Ureter (tissue), 1 donor: ENCODE measurements around the gene TRAPPC6A. TPM values are rescaled to one million over a fixed set of nuclear protein-coding genes. Genes with fewer than 3 reads are reported as not detected.
A peak's percentile ranks its signal among the peaks of the same experiment; 100 is the strongest.
"Not testable (repeated sequence)": the region's sequence is repeated elsewhere in the genome, so short reads cannot be mapped to it uniquely, and the experiment has no call there.

Experiments used
- DNase-seq: peaks from one replicate; pipeline ENCODE4 v3.0.0-alpha.2; 2020; ENCODE audit warnings: low spot score
- total RNA-seq: library from RNA; stranded (reverse); gene quantifications from one replicate; pipeline ENCODE4 v1.2.4, GENCODE V29; 2023
- donor health status: DM: yes; HTN: yes; CAD: no.

TRAPPC6A gene
- total RNA-seq, 1 donor from 2014 or later, result 37.7 TPM

DNA sequence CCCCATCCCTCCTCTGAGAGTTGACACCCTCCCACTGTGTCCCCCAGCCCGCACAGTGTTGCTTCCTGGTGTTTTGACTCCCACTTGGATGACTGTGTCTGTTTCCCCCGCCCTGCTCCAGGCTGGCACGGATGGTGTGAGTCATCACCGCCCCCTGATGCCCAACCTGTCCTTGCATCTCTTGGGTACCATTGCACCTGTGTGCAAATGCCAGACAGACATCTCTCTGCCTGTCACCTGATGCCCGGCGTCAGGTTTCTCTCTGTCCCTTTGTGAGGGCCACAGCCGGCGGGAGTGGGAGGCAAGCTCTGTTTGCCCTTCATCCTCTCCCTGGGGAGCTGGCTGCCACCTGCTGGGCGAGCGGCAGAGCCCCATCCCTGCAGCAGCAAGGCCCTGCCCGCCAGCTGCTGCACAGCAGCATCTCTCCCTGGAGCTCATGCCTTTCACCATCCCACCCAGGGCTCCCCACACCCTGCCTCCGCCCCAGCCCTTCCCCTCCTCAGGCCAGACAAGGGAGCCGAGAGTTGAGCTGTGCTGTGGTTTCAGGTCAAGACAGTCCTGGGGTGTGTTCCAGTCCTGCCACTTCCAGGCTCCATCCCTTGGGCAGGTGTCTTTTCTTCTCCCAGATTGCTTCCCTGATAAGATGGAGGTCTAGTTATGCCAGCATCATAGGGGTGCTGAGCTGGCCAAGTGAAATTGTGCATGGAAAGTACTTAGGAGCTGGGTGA is 47.0 kb downstream of the TRAPPC6A start:
- no peak for DNase-seq

DNA sequence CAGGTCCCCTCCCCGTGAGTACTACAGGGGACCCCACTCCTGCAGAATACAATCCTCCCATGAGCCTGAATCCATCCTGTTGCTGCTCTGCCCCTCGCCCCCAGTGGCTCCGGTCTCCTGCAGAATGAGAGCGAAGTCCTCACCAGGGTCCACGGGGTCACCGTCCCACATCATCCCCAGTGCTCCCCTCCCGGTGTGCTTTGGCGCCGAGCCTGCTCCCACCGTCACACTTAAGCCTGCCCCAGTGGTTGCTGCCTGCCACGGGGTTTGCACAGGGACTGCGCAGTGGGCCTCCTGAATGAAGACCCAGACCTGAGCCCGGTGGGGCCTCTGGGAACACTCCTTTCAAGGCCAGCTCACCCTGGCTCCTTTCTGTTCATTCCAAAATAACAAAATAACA is 47.8 kb downstream of the TRAPPC6A start:
- DNase-seq, result no peak

DNA sequence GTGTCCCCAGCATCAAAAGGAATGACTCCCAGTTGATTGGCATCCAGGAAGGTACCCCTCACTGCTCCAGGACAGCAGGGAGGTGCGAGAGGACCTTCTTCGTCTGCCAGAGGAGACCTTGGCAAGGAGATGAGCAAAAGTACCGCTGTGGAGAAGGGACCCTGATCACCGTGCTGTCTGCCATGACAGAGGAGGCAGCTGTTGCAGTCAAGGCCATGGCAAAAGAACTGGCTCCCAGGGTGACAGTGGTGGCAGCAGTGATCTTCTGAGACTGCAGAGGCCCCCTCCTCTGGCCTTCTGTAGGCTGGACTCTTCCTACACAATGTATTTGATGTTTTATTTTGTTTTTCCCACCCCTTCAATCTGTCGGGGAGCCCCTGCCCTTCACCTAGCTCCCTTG is 49.2 kb downstream of the TRAPPC6A start:
- DNase-seq, result no peak

DNA sequence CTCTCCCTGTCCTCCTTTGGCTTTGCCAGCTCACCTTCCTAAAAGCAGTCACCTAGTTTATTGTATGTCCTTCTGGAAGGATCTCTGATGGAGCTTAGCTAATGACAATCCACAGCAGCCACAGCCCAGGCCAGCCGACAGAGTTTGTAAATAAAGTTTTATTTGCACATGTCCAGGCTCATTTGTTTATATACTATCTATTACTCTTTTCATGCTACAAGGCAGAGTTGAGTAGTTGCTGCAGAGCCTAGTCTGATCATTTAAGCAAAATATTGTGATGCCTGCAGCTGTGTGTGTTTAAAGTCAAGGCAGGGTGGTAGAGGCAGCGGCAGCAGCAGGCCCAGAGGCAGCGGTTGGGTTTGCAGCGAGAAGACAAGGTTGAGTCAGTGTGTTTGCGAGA is 49.9 kb downstream of the TRAPPC6A start:
- DNase-seq, result no peak

DNA sequence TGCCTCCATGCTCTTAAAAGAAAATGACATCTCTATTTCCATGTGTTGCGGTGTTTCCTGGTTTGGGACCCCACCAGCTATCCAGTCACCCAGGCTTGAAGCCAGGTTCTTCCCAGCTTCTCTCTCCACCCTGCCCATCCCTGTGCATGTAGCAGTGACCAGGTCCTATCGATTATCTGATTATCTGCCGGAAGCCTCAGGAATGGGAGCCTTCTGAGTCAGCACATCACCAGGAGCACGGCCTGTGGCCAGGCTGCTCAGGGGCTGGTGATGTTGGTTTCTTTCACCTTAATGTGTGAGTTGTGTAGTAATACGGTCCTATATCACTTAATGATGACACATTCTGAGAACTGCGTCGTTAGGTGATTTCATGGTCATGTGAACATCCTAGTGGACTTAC is 51.4 kb downstream of the TRAPPC6A start:
- no peak for DNase-seq

DNA sequence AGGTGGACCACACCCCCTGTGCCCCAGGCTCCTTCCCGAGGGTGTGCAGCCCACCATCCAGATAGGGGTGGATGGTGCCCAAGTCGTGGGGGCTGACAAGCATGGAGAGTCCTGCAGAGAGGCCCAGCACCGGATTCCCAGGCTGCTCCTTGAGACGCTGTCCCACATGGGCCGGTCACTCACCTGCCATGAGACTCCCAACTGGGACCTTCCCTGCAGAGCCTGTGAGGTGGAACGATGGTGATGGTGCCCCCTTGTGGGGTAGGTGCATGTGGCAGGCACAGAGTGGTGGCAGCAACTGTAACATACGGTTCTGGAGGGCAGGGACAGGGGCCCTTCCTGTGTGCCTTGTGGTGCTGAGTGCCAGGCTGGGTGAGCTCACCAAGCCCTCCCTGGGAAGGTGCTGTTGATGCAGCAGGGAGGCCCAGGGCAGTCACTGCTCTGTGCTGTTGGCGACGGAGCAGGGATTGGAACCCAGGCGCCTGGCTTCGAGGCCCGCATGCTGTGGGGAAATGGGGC is 52.0 kb downstream of the TRAPPC6A start:
- peak; percentile 75 for DNase-seq

DNA sequence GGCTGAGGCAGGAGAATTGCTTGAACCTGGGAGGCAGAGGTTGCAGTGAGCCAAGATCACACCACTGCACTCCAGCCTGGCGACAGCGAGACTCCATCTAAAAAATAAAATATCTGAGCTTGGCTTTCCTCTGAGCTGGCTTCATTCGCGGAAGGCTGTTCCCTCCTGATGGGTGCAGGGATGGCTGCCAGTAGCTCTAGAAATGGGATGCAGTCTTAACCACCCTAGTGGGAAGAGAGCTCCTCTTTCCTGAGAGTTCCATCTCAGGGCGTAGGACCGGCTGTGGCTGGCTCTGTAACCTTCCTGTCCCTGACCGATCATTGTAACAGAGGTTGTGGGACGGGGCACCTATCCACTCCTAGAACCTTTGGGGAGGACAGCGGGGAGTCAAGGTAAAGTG is 52.7 kb downstream of the TRAPPC6A start:
- no peak for DNase-seq

DNA sequence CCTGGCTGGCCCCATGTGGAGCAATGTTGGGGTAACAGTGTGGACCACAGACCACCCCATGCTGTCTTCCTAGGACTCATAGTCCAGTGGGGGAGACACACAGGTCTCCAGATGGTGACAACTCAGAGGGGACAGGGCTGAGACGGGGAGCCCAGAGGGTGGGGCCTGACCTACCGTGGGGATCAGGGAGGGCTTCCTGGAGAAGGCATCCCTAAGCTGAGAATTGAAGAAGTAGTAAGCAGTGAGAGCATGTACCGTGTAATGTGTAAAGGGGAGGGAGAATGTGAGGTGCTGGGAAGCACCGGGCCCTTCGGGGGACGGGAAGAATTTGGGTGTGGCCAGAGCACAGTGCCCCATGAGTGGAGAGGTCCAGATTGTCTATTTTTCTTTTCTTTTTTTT is 54.0 kb downstream of the TRAPPC6A start:
- DNase-seq, result no peak

DNA sequence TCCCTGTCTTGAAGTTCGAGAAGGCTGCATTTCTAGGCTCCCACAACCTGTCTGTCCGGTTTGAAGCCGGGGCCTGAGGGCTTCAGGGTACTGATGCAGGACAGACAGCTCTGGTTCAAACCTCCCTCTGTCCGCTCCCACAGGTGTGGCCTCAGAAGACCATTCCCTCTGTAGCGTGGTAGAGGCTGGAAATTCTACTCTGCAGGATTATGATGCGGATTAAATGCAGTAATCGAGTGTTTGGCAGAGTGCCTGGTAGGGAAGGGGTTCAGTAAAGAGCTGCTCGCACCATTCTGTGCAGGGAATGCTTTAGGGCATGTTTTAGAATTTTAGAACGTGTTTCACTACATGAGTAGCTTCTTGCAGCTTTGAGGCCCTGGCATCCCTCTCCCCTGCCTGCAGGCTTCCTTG is 54.6 kb downstream of the TRAPPC6A start:
- peak; percentile 75 for DNase-seq

DNA sequence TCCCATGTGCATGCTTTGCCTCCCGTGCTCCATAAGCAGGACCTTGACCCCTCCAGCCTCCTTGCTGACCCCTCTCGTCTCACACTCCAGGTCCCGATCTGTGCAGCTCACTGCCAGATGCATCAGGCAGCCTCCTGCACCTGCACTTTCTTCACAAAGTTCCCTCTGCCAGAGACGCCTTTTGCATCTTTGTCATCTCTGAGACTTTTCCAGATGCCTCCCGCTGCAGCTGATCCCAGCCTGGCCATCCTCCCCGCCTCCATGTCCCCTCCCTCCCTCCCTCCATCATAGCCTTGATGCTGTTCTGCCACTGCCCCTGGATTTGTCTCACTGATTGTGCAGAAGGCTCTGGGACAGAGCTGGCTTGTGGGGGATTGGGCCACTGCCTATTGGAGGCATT is 55.2 kb downstream of the TRAPPC6A start:
- no peak for DNase-seq

DNA sequence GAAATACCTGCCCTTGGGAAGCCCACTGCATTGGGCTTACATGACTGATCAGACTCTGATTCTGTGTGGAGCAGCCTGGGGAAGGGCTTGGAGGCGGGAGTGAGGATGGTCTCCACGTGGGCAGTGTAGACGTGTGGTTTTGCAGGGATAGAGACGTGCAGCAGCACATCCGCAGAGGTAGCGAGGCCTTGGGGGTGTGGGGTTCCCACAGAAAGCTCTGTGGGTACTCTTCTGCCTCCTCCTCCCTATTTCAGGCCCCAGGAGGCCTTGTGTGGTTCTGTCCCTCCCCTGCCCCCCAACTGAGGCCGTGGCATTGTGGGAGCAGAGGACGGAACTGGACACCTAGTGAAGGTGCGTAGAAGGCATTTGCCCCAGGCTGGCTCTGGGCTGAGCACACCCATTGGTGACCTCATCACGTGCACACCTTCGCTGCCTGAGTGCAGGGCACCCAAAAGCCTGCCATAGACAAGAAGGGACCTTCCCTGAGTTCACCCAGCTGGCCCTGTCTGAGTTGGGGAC is 56.2 kb downstream of the TRAPPC6A start:
- no peak for DNase-seq

DNA sequence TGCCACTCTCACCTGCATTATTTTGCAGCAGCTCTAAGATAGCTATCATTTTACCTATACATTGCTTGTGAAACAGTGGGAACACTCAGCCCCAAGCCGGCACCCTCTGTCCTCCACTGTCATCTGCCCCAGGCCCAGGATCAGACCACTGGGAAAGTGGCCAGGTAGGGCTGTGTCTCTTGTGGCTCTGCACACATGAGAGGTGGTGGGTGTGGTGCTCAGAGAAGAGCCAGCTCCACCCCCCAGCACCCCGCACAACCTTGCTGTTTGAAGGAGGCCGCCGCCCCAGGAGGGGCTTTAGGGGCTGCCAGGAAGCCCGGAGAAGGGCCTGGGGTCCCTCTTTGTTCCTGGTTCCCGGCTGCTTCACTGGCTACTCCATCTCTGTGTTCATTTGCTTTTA is 58.5 kb downstream of the TRAPPC6A start:
- DNase-seq, result no peak

DNA sequence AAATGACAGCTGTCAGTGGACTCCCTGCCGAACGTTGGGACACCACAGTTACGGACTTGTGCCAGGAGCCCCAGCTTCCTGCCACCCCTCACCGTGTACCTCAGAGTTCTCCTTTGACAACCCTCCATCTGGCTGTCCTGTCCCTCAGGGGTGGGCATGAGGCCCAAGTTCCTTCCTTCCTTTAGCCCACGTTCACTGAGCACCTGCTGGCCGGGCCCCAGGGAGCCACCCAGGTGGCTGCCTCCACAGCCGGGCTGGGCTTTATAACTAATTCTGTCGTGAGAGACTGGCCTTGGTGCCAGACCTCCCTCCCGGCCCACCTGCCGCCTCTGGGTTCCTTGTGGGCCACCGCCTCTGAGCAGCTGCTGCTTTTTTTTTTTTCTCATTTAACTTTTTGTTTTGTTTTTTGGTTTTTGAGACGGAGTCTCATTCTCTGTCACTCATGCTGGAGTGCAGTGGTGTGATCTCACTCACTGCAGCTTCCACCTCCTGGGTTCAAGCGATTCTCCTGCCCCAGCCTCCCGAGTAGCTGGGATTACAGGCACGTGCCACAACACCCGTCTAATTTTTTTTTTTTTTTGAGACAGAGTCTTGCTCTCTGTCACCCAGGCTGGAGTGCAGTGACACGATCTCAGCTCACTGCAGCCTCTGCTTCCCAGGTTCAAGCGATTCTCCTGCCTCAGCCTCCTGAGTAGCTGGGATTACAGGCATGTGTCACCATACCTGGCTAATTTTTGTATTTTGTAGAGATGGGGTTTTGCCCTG is 59.3 kb downstream of the TRAPPC6A start:
- not testable (repeated sequence) for DNase-seq

DNA sequence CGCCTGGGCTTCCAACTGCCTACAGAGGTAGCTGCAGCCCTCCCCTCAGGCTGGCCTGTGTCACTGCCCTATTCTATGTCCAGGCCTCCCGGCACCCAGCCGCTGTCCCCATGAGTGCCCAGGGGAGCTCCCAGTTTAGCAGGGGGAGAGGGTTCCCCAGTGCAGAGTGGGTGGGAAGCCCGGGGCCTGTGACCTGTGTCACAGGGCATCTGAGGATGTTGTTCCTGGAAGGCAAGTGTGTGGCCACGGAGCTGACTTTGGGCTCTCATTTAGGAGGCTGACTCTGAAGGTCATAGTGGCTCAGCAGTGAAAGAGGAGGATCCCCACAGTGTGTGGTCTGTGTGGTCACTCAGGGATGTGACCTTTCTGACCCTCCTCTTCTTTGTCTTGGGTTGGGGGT is 59.9 kb downstream of the TRAPPC6A start:
- DNase-seq, result no peak

DNA sequence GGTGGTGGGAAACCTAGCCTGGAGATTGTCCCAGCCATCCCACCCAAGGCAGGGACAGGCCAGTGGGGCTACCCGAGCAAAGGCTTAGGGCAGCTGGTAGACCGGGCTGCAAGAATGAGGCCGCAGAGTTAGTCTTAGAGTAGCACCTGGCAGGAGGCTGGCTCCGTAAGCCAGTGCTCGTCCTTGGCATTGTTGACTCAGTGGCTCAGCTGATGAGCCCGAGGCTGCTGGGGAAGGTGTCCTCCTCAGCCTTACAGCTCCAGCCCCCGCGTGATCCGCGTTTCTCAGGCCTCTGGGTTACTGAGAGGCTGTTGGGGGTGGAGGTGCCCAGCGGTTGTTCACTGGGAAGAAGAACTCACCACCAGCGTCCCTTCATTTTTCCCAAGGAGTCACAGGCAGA is 60.4 kb downstream of the TRAPPC6A start:
- no peak for DNase-seq

DNA sequence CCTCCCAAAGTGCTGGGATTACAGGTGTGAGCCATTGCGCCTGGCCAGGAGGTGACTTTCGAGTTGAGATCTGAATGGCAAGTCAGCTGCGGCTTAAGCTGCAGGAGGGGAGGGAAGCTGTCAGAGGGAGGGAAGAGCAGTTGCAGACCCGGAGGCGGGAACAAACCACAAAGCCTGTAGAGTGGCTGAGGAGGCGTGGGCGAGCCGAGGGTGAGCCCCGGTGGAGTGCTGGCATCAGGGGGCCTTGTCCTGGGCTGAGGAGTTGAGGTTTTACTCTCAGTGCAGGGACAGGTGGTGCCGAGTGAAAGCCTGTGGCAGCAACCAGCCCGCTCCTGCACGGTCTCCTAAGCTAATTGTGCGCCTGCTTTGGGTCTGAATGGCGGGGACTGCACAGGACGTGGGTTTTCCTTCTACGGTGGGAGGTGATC is 60.9 kb downstream of the TRAPPC6A start:
- DNase-seq, result no peak

DNA sequence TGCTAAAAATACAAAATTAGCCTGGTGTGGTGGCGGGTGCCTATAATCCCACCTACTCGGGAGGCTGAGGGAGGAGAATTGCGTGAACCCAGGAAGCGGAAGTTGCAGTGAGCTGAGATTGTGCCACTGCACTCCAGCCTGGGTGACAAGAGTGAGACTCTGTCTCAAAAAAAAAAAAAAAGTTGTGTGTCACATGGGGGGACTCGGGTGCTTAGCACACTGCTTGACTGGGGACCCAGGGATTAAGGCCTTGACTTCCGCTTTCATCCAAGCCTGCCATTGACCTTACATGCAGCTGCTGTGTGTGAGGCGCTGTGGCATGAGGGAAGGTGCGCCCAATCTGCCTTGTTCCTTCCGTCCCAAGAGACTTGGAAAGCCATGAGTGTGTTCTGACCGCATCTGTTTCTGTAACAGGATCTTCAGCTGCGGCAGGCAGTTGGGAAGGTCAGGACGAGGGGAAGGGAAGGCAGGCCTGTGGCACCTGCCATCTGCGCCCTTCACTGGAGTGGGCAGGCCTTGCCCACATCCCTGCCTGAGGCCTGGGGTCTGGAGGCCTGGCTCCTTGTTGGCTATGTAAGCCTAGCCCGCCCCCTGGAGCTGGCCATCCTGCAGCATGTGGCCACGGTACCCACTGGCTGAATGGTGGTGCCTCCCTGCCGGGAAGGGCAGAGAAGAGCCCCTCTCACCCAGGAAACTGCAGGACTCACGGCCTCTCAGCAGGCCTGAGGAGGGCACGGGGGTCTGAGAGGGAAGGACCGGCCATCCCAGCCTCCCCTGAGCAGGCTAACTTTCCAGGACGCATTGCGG is 62.0 kb downstream of the TRAPPC6A start:
- no peak for DNase-seq

DNA sequence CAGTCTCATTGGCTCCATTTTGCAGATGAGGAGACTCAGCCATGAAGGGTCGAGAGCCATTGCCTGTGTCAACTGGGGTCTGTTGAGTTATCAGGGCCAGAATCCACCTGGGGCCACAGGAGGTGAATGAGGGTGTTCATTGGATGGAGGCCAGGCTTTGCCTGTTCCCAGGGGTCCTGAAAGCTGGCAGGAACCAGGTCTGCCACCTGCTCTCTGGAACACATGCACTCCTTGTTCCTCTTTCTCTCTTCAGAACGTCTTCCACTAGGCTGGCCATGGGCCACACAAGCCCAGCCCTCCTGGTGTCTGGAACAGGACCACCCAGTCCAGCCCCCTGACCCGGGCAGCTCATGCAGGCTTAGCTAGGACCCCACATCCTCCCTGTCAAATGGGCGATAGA is 63.9 kb downstream of the TRAPPC6A start:
- DNase-seq, result no peak

DNA sequence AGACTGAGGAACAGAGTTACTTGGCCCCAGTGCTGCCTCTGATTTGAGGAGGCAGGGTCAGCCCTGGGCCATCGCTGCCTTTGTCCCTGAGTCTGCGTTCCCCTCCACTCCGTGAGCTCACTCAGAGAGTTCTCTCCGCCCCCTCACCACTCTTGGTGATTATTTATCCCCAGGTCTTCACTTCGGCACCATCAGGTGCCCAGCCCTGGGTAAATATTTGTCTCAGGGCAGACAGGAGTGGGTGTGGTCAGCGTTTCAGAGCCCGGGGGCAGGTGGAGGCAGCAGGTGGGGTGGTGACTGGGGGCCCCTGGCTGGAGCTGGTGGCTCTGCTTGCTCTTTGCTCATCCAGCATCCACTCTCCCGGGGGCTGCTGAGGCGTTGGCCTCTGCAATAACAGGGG is 64.4 kb downstream of the TRAPPC6A start:
- no peak for DNase-seq
